Measurements from ENCODE around the gene PHLPP1.

Gene PHLPP1

GRCh38 chr18:62744076-62744968, 29.0 kb downstream of the PHLPP1 start:
- no peaks in the 10 kb centered on the region for H3K36me3 Mint-ChIP-seq
- H3K27me3 Mint-ChIP-seq, result no peaks in the 10 kb centered on the region
- no peaks in the 10 kb centered on the region for H3K4me1 Mint-ChIP-seq
- H3K4me3 Mint-ChIP-seq, result no peak overlapping the region
- H3K9me3 Mint-ChIP-seq, result no peaks in the 10 kb centered on the region
- no peak overlapping the region for H3K27ac Mint-ChIP-seq
- CTCF ChIA-PET, result no interaction called here
- DNase-seq, result no peak

- H3K36me3 Mint-ChIP-seq, result no peaks in the 10 kb centered on the region
- H3K27me3 Mint-ChIP-seq, result no peaks in the 10 kb centered on the region
- H3K4me3 Mint-ChIP-seq, result no peak overlapping the region
- DNase-seq, result no peak
- CTCF ChIA-PET, result no interaction called here
- H3K27ac Mint-ChIP-seq, result no peak overlapping the region
- H3K4me1 Mint-ChIP-seq, result no peaks in the 10 kb centered on the region
- H3K9me3 Mint-ChIP-seq, result no peaks in the 10 kb centered on the region
Observed at GRCh38 chr18:62745089-62745751, 29.9 kb downstream of the PHLPP1 start.

GRCh38 chr18:62749389-62749788, 34.0 kb downstream of the PHLPP1 start:
- no peak for DNase-seq
- Mint-ChIP-seq H3K27ac (no peak overlapping the region), H3K4me3 (no peak overlapping the region), H3K36me3 (no peaks in the 10 kb centered on the region), H3K4me1 (no peaks in the 10 kb centered on the region), H3K27me3 (no peaks in the 10 kb centered on the region), H3K9me3 (no peaks in the 10 kb centered on the region)
- CTCF ChIA-PET, result no interaction called here

GRCh38 chr18:62751341-62751821, 36.0 kb downstream of the PHLPP1 start:
- Mint-ChIP-seq H3K4me1 (no peaks in the 10 kb centered on the region), H3K27me3 (no peaks in the 10 kb centered on the region), H3K9me3 (no peaks in the 10 kb centered on the region), H3K4me3 (no peak overlapping the region), H3K36me3 (no peaks in the 10 kb centered on the region), H3K27ac (no peak overlapping the region)
- no peak for DNase-seq
- CTCF ChIA-PET, result no interaction called here

- Mint-ChIP-seq H3K9me3 (no peaks in the 10 kb centered on the region), H3K36me3 (no peaks in the 10 kb centered on the region), H3K4me1 (no peaks in the 10 kb centered on the region), H3K27ac (no peak overlapping the region), H3K4me3 (no peak overlapping the region), H3K27me3 (no peaks in the 10 kb centered on the region)
- no peak for DNase-seq
- CTCF ChIA-PET, result no interaction called here
Observed at GRCh38 chr18:62751977-62752376, 36.6 kb downstream of the PHLPP1 start.

GRCh38 chr18:62754026-62754425, 38.7 kb downstream of the PHLPP1 start:
- Mint-ChIP-seq H3K4me3 (no peak overlapping the region), H3K27me3 (no peaks in the 10 kb centered on the region), H3K4me1 (no peaks in the 10 kb centered on the region), H3K27ac (no peak overlapping the region), H3K9me3 (no peaks in the 10 kb centered on the region), H3K36me3 (no peaks in the 10 kb centered on the region)
- DNase-seq, result no peak
- CTCF ChIA-PET, result no interaction called here

- no peaks in the 10 kb centered on the region for H3K36me3 Mint-ChIP-seq
- no peaks in the 10 kb centered on the region for H3K9me3 Mint-ChIP-seq
- H3K4me3 Mint-ChIP-seq, result no peak overlapping the region
- CTCF ChIA-PET, result no interaction called here
- no peaks in the 10 kb centered on the region for H3K27me3 Mint-ChIP-seq
- no peak overlapping the region for H3K27ac Mint-ChIP-seq
- no peaks in the 10 kb centered on the region for H3K4me1 Mint-ChIP-seq
- DNase-seq, result no peak
Observed at GRCh38 chr18:62755454-62755853, 40.1 kb downstream of the PHLPP1 start.

- Mint-ChIP-seq H3K27ac (no peak overlapping the region), H3K27me3 (no peaks in the 10 kb centered on the region), H3K9me3 (no peaks in the 10 kb centered on the region), H3K36me3 (no peaks in the 10 kb centered on the region), H3K4me1 (no peaks in the 10 kb centered on the region), H3K4me3 (no peak overlapping the region)
- DNase-seq, result no peak
- CTCF ChIA-PET, result no interaction called here
Observed at GRCh38 chr18:62755946-62756345, 40.6 kb downstream of the PHLPP1 start.

- CTCF ChIA-PET, result no interaction called here
- no peak for DNase-seq
- H3K4me1 Mint-ChIP-seq, result no peaks in the 10 kb centered on the region
- no peak overlapping the region for H3K27ac Mint-ChIP-seq
- H3K36me3 Mint-ChIP-seq, result no peaks in the 10 kb centered on the region
- no peak overlapping the region for H3K4me3 Mint-ChIP-seq
- H3K9me3 Mint-ChIP-seq, result no peaks in the 10 kb centered on the region
- H3K27me3 Mint-ChIP-seq, result no peaks in the 10 kb centered on the region
Observed at GRCh38 chr18:62757399-62758010, 42.2 kb downstream of the PHLPP1 start.

GRCh38 chr18:62758591-62758990, 43.2 kb downstream of the PHLPP1 start:
- H3K4me1 Mint-ChIP-seq, result no peaks in the 10 kb centered on the region
- no peaks in the 10 kb centered on the region for H3K27me3 Mint-ChIP-seq
- no peaks in the 10 kb centered on the region for H3K36me3 Mint-ChIP-seq
- H3K4me3 Mint-ChIP-seq, result no peak overlapping the region
- H3K27ac Mint-ChIP-seq, result no peak overlapping the region
- H3K9me3 Mint-ChIP-seq, result no peaks in the 10 kb centered on the region
- DNase-seq, result no peak
- CTCF ChIA-PET, result no interaction called here

- DNase-seq, result no peak
- no peaks in the 10 kb centered on the region for H3K27me3 Mint-ChIP-seq
- no peaks in the 10 kb centered on the region for H3K4me1 Mint-ChIP-seq
- H3K9me3 Mint-ChIP-seq, result no peaks in the 10 kb centered on the region
- CTCF ChIA-PET, result no interaction called here
- no peaks in the 10 kb centered on the region for H3K36me3 Mint-ChIP-seq
- no peak overlapping the region for H3K4me3 Mint-ChIP-seq
- no peak overlapping the region for H3K27ac Mint-ChIP-seq
Observed at GRCh38 chr18:62759704-62760402, 44.5 kb downstream of the PHLPP1 start.

- Mint-ChIP-seq H3K4me3 (no peak overlapping the region), H3K9me3 (no peaks in the 10 kb centered on the region), H3K27ac (no peak overlapping the region), H3K4me1 (no peaks in the 10 kb centered on the region), H3K27me3 (no peaks in the 10 kb centered on the region), H3K36me3 (no peaks in the 10 kb centered on the region)
- no peak for DNase-seq
- CTCF ChIA-PET, result no interaction called here
Observed at GRCh38 chr18:62760403-62760734, 45.0 kb downstream of the PHLPP1 start.

- Mint-ChIP-seq H3K9me3 (no peaks in the 10 kb centered on the region), H3K4me3 (no peak overlapping the region), H3K27me3 (no peaks in the 10 kb centered on the region), H3K4me1 (no peaks in the 10 kb centered on the region), H3K36me3 (no peaks in the 10 kb centered on the region), H3K27ac (no peak overlapping the region)
- DNase-seq, result no peak
- CTCF ChIA-PET, result no interaction called here
Observed at GRCh38 chr18:62763101-62763521, 47.8 kb downstream of the PHLPP1 start.

- Mint-ChIP-seq H3K27ac (no peak overlapping the region), H3K4me1 (peaks cover 2% of the 10 kb centered on the region), H3K9me3 (no peaks in the 10 kb centered on the region)
Observed at GRCh38 chr18:62766266-62766665, 50.9 kb downstream of the PHLPP1 start.

More at GRCh38 chr18:62766266-62766665, 50.9 kb downstream of the PHLPP1 start:
- DNase-seq, result no peak
- Mint-ChIP-seq H3K4me3 (no peak overlapping the region), H3K36me3 (peaks cover 2% of the 10 kb centered on the region), H3K27me3 (no peaks in the 10 kb centered on the region)
- CTCF ChIA-PET, result no interaction called here
